NK-92 treated with Interleukin-12 subunit alpha and Interleukin-12 subunit beta, amount 100 ng/mL, for 24 hours (cell line): ENCODE measurements around the gene PLEKHM1.
"Not testable (repeated sequence)": the region's sequence is repeated elsewhere in the genome, so short reads cannot be mapped to it uniquely, and the experiment has no call there.

ENCODE experiments used
- DNase-seq: peaks from one replicate; lab custom pipeline; 2025; lab: John Stamatoyannopoulos, UW

The PLEKHM1 gene

DNA sequence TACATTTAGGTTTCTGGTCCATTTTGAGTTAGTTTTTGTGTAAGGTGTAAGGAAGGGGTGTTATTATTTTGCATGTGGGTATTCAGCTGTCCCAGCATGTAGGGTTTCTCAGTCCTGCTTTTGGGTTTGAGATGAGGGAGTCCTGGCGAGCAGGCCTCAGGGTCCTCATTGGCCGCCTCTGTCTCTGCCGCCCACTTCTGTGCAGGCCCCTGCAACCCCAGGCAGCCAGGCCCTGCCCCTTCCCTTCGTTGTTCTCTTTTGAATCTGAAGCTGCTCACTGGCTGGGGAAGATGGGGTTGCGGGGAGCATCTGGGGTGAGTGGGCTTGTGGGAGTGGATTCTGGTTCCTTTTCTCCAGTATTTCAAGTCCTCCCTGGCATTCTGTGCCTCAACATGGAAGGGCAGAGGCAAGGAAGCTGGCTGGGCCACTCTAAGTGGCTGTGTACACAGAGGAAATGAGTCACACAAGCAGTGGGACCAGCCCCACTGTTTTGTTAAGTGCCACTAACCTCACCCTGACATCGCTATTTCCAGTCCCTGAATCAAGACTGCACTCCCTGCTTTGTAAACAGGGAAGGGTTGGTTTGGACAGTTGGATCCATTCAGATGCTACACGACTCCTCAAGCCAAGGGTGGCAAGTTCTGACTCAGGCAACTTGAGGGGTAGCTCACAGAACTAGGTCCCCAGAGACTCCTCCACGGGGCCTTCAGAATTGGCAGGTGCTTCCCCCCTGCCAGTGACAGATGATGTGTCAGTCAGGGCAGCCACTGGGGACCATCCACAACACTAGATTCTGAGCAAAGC is 28.8 kb downstream of the PLEKHM1 start:
- DNase-seq: peak; percentile 38

DNA sequence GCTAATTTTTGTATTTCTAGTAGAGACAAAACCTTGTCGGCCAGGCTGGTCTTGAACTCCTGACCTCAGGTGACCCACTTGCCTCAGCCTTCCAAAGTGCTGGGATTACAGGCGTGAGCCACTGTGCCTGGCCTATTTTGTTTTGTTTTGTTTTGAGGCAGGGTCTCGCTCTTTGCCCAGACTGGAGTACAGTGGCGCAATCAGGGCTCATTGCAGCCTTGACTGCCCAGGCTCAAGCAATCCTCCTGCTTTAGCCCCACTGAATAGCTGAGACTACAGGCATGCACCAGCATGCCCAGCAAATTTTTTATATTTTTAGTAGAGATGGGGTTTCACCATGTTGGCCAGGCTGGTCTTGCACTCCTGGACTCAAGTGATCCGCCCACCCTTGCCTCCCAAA is 30.1 kb downstream of the PLEKHM1 start:
- not testable (repeated sequence) for DNase-seq

DNA sequence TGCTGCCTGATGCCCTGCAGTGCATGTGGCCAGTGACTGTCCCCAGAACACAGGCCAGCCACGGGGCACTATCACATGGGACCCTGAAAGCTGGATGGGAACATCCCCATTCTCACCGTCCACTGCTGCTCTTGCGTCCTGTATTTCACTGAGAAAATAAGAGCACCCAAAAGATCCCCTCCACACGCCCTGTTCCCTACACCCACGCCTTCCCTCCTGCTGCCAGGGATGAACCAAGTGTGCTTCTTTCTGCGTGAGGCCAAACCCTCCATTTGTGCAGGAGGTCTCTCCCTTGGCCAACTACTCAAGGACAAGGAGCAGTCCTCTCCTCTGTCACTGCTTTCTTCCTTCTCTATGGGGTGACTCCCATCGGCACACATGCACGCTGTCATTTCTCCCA is 36.2 kb downstream of the PLEKHM1 start:
- not testable (repeated sequence) for DNase-seq

- not testable (repeated sequence) for DNase-seq
Observed at GRCh38 chr17:45453731-45454130, 36.8 kb downstream of the PLEKHM1 start.

GRCh38 chr17:45453225-45453534 is 37.3 kb downstream of the PLEKHM1 start:
- not testable (repeated sequence) for DNase-seq

GRCh38 chr17:45452329-45453224 is 37.9 kb downstream of the PLEKHM1 start:
- DNase-seq: not testable (repeated sequence)

- not testable (repeated sequence) for DNase-seq
Observed at GRCh38 chr17:45451660-45452059, 38.9 kb downstream of the PLEKHM1 start.

DNA sequence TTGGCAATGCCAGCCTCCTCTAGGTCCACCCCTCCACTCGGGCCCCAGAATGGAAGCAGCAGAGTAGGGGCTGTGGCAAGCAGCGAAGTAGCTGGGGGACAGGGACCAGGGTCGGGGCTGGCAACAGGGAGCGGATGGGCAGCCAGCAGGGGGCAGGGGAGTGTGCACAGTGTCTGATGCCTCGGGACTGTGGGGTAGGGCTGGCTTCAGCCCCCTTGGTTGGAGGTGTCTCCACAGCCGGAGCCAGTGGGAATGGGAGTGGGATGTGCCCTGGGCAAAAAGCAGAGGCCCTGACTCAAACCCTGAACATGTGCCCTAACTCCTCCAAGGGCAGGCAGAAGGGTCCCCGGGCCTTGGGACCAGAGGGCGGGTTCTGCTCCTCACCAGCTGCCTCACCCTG is 39.4 kb downstream of the PLEKHM1 start:
- DNase-seq: no peak

DNA sequence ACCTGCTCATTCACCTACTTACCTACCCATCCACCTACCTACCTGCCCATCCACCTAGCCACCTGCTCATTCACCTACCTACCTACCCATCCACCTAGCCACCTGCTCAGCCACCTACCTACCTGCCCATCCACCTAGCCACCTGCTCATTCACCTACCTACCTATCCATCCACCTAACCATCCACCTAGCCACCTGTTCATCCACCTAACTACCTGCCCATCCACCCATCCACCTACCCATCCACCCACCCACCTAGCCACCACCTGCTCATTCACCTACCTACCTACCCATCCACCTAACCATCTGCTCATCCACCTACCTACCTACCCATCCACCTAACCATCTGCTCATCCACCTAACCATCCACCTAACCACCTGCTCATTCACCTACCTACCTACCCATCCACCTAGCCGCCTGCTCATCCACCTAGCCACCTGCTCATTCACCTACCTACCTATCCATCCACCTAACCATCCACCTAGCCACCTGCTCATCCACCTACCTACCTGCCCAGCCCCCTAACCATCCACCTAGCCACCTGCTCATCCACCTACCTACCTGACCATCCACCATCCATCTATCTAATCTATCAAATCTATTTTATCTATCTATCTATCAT is 40.7 kb downstream of the PLEKHM1 start:
- DNase-seq: not testable (repeated sequence)

DNA sequence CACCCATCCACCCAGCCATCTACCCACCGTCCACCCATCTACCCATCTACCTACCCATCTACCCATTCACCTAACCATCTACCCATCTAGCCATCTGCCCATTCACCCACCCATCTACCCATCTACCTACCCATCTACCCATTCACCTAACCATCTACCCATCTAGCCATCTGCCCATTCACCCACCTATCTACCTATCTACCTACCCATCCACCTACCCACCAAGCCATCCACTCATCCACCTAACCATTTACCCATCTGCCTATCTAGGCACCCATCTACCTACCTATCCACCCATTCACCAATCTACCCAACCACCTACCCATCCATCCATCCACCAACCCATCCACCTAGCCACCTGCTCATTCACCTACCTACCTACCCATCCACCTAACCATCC is 41.3 kb downstream of the PLEKHM1 start:
- DNase-seq: not testable (repeated sequence)

DNA sequence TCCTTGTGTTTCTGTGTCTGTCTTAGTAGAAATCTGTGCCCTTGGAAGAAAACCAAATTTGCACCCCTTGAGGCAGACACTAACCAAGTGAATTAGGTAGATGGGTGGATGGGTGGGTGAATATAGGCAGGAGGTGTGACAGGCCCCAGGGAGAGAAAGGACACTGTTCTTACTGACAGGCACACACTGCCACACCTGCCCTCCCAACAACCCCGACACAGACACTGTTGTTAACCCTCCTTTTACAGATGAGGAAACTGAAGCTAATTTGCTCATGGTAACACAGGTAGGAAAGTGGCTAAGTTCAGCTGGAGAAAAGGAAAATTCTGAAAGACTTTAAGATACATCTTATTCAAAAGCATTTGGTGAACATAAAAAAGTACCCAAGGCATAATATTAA is 42.0 kb downstream of the PLEKHM1 start:
- DNase-seq: not testable (repeated sequence)

DNA sequence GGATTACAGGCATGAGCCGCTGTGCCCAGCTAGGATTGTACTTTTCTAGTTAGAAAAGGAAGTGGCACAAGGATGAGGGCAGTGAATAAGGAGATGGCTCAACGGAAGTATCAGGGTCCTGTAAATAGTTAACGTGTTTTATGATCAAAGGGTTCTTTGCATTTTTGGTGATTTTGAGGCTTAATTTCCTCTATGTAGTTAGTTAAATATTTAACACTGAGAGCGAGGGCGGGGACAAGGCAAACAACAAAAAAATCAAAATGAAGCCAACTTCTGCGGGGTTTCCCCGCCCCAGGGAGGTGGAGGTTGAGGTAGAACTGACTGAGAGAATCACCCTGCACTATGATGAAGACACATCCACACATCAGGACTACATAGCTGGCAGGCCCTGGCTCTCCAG is 42.5 kb downstream of the PLEKHM1 start:
- DNase-seq: not testable (repeated sequence)

DNA sequence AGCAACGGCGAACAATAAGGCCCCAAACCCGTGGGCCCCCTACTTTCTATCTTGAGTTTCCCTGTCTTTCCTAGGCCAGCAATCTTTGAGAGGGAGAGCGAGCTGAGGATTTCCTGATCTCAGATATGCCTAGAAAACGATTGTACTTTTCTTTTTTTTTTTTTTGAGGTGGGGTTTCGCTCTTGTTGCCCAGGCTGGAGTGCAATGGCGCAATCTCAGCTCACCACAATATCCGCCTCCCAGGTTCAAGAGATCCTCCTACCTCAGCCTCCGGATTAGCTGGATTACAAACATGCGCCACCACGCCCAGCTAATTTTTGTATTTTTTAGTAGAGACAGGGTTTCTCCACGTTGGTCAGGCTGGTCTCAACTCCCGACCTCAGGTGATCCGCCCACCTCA is 42.9 kb downstream of the PLEKHM1 start:
- DNase-seq: not testable (repeated sequence)

DNA sequence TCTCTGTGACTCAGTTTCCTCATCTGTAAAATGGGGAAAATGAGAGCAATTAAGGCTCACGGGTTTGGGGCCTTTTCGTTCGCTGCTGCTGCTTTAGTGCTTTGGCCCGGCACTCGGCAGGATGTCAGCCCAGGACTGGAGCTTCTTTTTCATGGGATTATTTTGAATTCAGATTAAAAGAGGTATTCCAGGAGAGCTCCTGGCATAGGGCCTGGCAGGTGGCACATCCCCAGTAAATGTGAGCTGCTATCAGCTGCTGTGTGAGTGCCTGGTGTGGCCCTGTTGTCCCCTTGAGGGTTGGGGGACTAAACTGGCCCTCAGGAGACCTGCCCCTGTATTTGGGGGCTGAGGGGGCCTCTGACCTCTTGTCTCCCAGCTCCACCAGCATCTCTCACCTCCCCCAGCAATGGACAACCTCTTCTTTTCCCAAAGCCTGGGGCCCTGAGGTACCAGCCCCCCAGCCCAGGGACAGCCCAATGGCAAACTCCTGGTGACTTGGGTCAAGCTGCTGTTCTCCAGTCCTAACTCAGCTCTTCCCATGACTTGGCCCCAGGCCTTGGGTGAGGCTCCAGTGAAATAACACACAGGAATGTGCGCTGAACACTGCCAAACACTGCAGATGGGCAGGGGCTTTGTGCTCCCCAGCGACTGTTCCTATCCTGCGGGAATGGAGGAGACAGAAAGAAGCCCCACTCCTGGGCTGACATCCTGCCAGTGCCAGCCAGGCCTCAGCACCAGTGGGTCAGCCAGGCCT is 43.5 kb downstream of the PLEKHM1 start:
- not testable (repeated sequence) for DNase-seq

- DNase-seq: not testable (repeated sequence)
Observed at GRCh38 chr17:45445901-45446743, 44.4 kb downstream of the PLEKHM1 start.

DNA sequence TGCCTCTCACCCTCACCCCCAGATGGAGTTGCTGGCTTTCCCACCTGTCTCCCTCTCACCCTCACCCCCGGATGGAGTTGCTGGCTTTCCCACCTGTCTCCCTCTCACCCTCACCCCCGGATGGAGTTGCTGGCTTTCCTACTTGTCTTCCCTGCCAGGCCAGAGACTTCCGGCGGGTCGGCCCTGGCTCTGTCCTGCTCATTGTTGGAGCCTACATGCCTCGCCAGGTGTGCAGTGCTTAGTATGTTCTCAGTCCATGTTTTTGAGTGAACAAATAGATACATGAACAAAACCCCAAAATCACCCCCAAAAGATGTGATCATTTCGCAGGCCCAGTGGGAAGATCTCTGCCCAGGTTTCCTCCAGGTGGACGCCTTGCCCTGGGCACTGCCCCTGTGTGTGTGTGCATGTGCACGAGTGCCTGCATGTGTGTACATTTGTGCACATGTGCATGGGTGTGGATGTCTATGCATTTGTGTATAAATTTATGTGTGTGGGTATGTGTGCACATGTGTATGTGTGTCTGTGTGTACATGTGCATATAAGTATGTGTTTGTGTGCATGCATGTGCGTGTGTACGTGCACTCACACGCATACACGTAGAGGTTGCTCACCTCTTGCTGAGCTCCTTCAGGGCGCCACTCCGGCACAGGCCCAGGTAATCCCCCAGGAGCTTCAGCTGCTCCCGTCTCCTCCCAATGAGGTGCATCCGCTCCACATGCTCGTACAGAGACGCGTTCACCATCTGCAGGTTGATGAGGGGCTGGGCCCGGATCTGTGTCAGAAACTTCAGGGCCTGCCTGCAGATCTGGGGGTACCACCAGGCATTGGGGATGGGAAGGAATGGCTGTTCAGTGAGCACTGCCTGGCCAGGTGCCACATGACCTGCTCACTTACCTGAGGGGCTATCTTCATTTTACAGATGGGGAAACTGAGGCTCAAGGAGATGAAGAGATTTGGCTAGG is 45.4 kb downstream of the PLEKHM1 start:
- DNase-seq: not testable (repeated sequence)

DNA sequence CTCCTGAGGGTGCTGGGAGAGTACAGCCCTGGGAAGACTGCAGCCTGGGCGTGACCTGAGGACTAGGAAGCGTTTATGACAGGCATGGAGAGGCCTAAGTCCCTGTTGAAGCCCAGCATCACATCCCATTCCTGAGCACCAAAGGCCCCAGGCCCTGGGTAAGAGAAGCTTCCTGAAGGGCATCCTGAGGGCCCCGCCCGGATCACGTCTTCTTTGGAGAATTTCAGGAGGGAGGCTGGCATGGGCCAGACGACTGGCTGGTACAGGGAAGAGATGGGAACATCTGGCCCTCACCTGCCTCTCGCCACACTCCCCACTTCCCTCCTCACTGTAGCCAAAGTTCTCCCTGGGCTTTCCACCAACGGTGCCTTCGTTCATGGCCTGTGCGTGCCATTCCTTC is 46.2 kb downstream of the PLEKHM1 start:
- DNase-seq: not testable (repeated sequence)

DNA sequence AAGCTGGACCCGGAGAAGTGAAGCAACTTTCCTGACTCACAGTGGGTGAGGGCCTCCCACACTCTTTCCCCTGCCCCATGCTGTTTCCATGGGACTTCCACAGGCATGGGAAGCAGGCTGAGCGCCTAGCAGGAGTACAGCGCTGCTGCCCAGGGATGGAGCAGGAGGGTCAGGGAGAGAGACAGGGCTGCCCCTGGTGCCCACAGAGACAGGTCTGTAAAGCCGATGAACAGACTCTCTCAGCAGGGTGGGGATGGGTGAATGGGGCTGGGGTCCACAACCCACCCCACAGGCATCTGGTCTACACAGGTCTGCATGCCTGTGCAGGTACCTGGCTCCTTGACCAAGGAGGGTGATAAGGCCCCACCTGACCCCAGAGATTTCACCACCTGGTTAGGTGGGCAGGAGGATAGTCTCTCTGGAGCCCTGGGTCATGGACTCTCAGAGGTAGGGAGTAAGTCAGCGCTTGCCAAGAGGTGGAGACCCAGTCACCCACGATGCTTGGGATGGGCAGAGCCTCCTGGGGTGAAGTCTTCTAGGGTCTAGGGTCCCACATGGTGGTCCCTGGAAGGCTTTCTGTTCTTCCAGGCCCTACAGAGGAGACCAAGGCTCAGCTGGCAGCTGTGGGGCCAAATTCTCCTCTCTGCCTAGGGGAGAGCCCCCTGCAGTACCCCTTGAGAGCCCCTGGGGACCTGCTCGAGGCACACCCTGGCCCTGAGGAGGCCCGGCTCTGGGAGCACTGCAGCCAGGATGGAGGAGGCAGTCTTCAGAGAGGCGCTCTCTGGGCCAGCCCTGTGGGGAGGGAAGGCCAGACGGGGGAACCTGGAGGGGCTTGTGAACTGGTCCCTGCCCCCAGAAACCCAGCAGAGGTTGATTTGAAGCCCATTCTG is 46.9 kb downstream of the PLEKHM1 start:
- DNase-seq: not testable (repeated sequence)
